Mononuclear cell (primary cell): ENCODE results near the gene C1QTNF9. TPM values are rescaled to one million over a fixed set of nuclear protein-coding genes. Genes with fewer than 3 reads are reported as not detected.
"Not testable (repeated sequence)": the region's sequence is repeated elsewhere in the genome, so short reads cannot be mapped to it uniquely, and the experiment has no call there.

Experiments used
- H3K27me3 ChIP-seq: 2 replicates; pipeline ENCODE4 v1.6.0; 2011; ENCODE audit warnings: low read length, control low read depth; ENCODE audit not compliant: insufficient read depth
- H3K4me1 ChIP-seq: 2 replicates; pipeline ENCODE4 v1.5.1; 2011; ENCODE audit warnings: mild to moderate bottlenecking, low read length, control low read depth; ENCODE audit not compliant: insufficient read depth
- H3K4me3 ChIP-seq: 2 replicates; pipeline ENCODE4 v1.5.1; 2011; ENCODE audit warnings: mild to moderate bottlenecking, low read length, moderate library complexity
- H3K9me3 ChIP-seq: 2 replicates; pipeline ENCODE4 v1.5.1; 2011; ENCODE audit warnings: low read depth, mild to moderate bottlenecking, control low read depth, low read length
- total RNA-seq: library from RNA; depleted of rRNA; stranded (reverse); fragments of >200 nt; gene quantifications from one replicate; pipeline ENCODE4 v1.2.3, GENCODE V29; 2012

Gene C1QTNF9
- total RNA-seq, 1 donor = not detected

DNA sequence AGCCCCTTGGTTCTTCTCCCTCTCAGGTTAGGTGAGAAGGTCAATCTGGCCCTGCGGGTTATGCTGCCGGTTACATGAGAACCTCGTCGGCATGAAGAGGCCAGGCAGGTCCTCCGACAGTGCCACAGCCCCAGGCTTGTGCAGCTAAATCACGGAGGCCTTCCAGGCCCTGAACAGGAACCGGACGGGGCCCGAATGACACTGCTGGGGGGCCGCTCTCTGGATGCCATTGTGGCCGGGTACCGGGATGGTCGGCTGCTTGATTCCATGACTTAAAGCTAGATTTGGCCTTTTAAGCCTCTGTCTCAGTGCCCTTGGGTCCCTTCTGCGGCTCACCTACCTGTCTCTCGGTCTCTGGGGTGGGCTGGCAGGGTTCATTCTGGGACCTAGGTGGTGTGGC lies 48.4 kb downstream of the C1QTNF9 start:
- H3K4me3 ChIP-seq = no peak overlapping the region
- no peaks in the 10 kb centered on the region for H3K9me3 ChIP-seq
- no peaks in the 10 kb centered on the region for H3K4me1 ChIP-seq
- H3K27me3 ChIP-seq = no peaks in the 10 kb centered on the region

DNA sequence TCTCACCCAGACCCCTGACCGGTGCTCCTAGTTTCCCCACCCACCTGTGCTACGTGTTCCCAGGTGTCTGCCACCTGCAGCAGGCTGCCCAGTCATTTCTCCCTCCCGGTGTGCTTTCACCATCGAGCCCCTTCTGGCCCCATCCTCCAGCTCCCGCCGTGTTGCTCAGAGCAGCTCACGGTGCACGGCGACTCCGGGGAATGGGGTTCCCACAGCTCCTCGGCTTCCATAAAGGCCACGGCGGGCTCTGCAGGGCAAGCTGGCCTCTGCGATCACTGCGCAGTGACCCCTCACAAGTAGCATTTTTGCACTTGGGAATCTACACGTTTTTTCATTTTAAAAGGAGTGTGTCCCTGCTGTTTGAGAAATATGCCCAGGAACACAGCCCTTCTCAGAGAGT lies 49.5 kb downstream of the C1QTNF9 start:
- H3K27me3 ChIP-seq, H3K9me3 ChIP-seq, H3K4me1 ChIP-seq, H3K4me3 ChIP-seq: not testable (repeated sequence)

DNA sequence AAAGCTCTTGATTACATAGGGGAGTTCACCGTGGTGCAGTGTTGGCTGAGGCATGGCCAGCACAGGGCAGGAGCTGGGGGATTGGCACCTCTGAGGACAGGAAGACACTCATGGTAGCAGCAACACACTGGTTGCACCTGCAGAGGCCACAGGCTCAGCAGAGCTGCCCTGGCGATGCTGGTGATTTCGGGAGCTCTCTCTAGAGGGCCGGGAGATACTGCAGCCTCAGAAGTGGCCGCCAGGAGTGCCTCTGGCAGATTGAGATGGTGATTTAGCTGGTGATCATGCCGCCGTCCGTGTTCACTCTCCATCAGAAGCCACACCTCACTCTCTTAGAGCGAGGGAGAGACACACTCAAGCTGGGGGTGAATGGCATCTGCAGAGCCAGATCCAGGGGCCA lies 49.9 kb downstream of the C1QTNF9 start:
- not testable (repeated sequence) for H3K9me3 ChIP-seq, H3K4me3 ChIP-seq, H3K27me3 ChIP-seq, H3K4me1 ChIP-seq

DNA sequence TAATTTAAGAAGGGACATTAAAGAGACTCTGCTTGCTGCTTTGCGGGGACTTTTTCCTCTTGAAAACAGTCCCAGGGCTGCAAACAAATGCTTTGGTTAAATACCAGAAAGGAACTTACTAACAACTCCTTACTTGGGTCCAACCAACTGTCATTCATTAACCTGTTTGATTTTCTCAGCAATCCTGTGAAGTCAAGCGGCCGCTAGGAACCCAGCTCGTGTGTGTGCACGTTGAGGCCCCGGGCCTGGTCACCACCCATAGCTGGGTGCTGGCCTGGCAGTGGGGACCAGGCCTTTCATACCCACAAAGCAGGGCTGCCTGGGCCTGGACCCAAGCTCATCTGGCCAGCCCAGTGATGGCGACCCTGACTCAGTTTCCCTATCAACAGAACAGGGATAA lies 50.7 kb downstream of the C1QTNF9 start:
- H3K4me1 ChIP-seq = no peaks in the 10 kb centered on the region
- H3K9me3 ChIP-seq = no peaks in the 10 kb centered on the region
- no peaks in the 10 kb centered on the region for H3K27me3 ChIP-seq
- no peak overlapping the region for H3K4me3 ChIP-seq

DNA sequence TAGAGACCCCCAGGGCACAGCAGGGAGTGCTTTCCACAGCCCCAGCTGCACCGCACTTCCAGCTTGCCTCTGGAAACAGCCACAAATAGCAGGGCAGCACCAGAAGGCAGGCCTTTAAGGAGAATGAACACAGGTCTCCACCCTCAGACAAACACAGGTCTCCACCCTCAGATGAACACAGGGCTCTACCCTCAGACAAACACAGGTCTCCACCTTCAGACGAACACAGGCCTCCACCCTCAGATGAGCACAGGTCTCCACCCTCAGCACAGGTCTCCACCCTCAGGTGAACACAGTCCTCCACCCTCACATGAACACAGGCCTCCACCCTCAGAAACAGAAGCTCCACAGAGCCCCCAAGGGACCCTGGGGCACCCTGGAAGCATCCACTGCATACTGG lies 51.7 kb downstream of the C1QTNF9 start:
- no peak overlapping the region for H3K4me3 ChIP-seq
- no peaks in the 10 kb centered on the region for H3K4me1 ChIP-seq
- no peaks in the 10 kb centered on the region for H3K27me3 ChIP-seq
- no peaks in the 10 kb centered on the region for H3K9me3 ChIP-seq

DNA sequence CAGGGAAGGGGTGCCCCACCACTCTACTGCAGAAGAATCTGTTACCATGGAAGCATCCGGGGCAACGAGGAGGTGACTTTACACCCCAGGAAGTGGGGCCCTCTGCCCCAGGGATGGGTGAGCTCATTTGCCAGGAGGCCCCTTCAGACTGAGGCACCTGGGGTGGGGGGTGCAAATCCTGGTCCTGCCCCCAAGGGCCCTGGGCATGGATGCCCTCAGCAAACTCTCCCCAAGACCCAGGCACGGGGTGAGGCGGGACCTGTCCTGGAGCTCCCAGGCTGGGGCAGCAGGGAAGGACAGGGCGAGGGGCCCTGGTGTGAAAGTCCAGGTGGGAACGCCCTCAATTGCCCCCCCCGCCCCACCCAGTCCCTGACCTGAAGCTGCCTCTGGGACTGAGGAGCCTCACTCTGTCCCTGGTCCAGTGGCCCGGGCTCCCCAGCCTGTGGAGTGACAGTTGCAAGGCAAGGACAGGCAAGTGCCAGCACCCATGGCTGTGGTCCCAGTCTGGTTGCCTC lies 52.5 kb downstream of the C1QTNF9 start:
- Histone ChIP-seq H3K4me3 (no peak overlapping the region), H3K9me3 (no peaks in the 10 kb centered on the region), H3K27me3 (no peaks in the 10 kb centered on the region), H3K4me1 (no peaks in the 10 kb centered on the region)

DNA sequence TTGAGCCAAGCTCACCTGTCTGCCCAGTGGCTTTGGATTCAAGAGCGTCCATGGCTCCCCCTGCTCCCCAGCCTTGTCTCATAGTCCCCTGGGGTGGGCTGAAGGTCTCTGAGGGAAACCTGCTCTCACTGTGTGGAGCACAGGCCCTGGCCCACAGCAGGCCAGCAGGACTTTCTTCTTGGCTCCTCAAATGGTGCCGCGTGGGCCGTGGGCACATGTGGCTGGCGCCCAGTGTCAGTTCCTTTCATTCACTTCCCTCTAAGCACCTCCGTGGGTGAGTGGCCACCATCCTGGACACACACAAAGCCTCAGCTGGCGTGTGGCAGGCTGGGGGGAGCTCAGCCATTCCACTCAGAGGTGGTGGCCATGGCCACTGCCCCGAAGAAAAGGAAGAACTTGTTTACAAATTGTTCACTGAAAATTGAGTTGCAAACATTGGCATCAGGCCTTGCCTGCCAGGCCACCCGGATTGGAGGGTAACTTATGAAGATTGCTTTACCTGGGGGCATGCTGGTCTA lies 53.1 kb downstream of the C1QTNF9 start:
- H3K4me3 ChIP-seq = no peak overlapping the region
- no peaks in the 10 kb centered on the region for H3K27me3 ChIP-seq
- H3K9me3 ChIP-seq = no peaks in the 10 kb centered on the region
- H3K4me1 ChIP-seq = no peaks in the 10 kb centered on the region

DNA sequence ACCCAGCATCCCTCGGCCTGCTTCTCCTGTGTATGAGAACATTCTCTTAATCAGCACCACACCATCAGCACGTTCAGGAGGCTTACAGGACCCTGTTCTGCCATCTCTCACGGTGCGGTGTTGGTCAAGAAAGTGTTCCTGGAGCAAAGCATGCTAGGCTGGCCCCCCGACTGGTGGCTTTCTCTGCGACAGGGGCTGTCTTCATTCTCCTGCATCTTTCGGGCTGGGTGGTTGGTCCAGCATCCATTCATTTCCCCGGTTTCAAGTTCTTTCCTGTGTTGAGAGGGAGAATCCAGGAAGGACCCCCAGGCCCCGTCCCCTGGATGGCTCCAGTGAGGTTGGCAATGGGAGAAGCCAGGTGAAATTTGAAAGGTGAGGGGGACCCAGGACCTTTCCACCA lies 55.8 kb downstream of the C1QTNF9 start:
- H3K4me1 ChIP-seq = no peaks in the 10 kb centered on the region
- no peak overlapping the region for H3K4me3 ChIP-seq
- H3K27me3 ChIP-seq = no peaks in the 10 kb centered on the region
- H3K9me3 ChIP-seq = no peaks in the 10 kb centered on the region

DNA sequence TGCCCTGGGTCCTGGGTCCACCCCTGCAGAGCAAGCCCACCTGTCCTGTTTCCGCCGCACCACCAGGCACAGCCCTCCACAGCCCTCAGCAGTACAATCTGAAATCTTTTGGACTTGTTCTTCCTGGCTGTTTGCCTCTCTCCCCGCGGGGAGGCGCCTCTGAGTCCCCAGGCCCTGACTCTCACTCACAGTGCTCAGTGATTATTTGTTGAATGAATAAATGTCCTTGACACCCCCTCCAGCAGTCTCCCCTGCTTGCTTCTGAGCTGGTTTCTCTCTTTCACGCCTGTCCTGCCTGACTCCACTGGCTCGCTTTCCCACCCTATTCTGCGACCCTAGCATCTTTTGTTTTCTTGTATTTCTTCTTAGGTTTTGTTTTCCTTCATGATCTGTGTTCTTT lies 56.9 kb downstream of the C1QTNF9 start:
- H3K27me3 ChIP-seq, H3K9me3 ChIP-seq, H3K4me1 ChIP-seq, H3K4me3 ChIP-seq: not testable (repeated sequence)

DNA sequence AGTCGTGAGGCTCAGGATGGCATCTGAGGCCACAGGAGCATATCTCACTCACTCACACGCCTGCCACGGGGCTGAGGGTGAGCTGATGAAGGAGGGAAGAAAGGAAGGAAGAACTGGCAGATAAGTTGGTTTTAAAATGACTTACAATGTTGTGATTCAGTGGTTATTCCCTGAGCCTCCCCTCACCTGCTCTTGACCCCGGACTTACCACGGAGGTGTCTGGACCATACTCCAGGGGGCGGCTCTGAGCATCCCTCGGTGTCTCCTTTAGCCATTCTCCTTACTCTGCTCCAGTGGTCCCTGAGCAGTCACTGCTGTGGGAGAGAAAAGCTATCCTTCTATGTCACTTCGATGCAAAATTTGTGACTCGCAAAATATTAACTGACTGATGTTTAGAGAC lies 61.9 kb downstream of the C1QTNF9 start:
- H3K4me3 ChIP-seq, H3K27me3 ChIP-seq, H3K4me1 ChIP-seq, H3K9me3 ChIP-seq: not testable (repeated sequence)

Other genes starting within 250 kb of the C1QTNF9 start
- 122 TPM for gene SPATA13, start 148.9 kb upstream of the C1QTNF9 start, total RNA-seq
- gene PARP4, start 203.2 kb downstream of the C1QTNF9 start, total RNA-seq = 41.1 TPM